ENCODE measurements around the gene KIR2DL1.
A peak's percentile ranks its signal among the peaks of the same experiment; 100 is the strongest.
"Not testable (repeated sequence)": the region's sequence is repeated elsewhere in the genome, so short reads cannot be mapped to it uniquely, and the experiment has no call there.

Gene KIR2DL1

GRCh38 chr19:54775095-54775815, 5.7 kb downstream of the KIR2DL1 start:
- H3K4me1 ChIP-seq (ENCODE audit: control insufficient read depth, insufficient read depth, low read length); H3K36me3 ChIP-seq (ENCODE audit: control insufficient read depth, insufficient read depth, low read length, severe bottlenecking); DNase-seq (ENCODE audit: low read depth); H3K9ac ChIP-seq (ENCODE audit: low read length); H3K27me3 ChIP-seq (replicated peaks; ENCODE audit: control insufficient read depth, insufficient read depth, low read length); H3K9me3 ChIP-seq (ENCODE audit: control insufficient read depth, low read length); H3K4me3 ChIP-seq (ENCODE audit: low read length): not testable (repeated sequence)

- not testable (repeated sequence) for H3K4me1 ChIP-seq (ENCODE audit: control insufficient read depth, insufficient read depth, low read length); H3K27me3 ChIP-seq (replicated peaks; ENCODE audit: control insufficient read depth, insufficient read depth, low read length); H3K9me3 ChIP-seq (ENCODE audit: control insufficient read depth, low read length); H3K9ac ChIP-seq (ENCODE audit: low read length); H3K36me3 ChIP-seq (ENCODE audit: control insufficient read depth, insufficient read depth, low read length, severe bottlenecking); H3K4me3 ChIP-seq (ENCODE audit: low read length); DNase-seq (ENCODE audit: low read depth)
Observed at GRCh38 chr19:54775830-54776229, 6.2 kb downstream of the KIR2DL1 start.

DNA sequence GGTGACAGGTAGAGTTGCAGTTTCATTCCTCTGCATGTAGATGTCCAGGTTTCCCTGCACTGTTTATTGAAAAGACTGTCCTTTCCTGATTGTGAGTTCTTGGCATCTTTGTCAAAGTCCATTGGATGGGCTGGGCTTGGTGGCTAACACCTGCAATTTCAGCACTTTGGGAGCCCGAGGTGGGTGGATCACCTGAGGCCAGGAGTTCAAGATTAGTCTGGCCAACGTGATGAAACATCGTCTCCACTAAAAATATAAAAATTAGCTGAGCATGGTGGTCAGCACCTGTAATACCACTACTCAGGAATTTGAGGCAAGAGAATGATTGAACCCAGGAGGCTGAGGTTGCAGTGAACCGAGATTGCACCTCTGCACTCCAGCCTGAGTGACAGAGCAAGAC, 8.3 kb downstream of the KIR2DL1 start:
- not testable (repeated sequence) for H3K4me1 ChIP-seq (ENCODE audit: control insufficient read depth, insufficient read depth, low read length); DNase-seq (ENCODE audit: low read depth); H3K4me3 ChIP-seq (ENCODE audit: low read length); H3K9ac ChIP-seq (ENCODE audit: low read length); H3K36me3 ChIP-seq (ENCODE audit: control insufficient read depth, insufficient read depth, low read length, severe bottlenecking); H3K27me3 ChIP-seq (replicated peaks; ENCODE audit: control insufficient read depth, insufficient read depth, low read length); H3K9me3 ChIP-seq (ENCODE audit: control insufficient read depth, low read length)

GRCh38 chr19:54778896-54779295, 9.3 kb downstream of the KIR2DL1 start:
- not testable (repeated sequence) for H3K4me3 ChIP-seq (ENCODE audit: low read length); DNase-seq (ENCODE audit: low read depth); H3K4me1 ChIP-seq (ENCODE audit: control insufficient read depth, insufficient read depth, low read length); H3K9ac ChIP-seq (ENCODE audit: low read length); H3K36me3 ChIP-seq (ENCODE audit: control insufficient read depth, insufficient read depth, low read length, severe bottlenecking); H3K27me3 ChIP-seq (replicated peaks; ENCODE audit: control insufficient read depth, insufficient read depth, low read length); H3K9me3 ChIP-seq (ENCODE audit: control insufficient read depth, low read length)

DNA sequence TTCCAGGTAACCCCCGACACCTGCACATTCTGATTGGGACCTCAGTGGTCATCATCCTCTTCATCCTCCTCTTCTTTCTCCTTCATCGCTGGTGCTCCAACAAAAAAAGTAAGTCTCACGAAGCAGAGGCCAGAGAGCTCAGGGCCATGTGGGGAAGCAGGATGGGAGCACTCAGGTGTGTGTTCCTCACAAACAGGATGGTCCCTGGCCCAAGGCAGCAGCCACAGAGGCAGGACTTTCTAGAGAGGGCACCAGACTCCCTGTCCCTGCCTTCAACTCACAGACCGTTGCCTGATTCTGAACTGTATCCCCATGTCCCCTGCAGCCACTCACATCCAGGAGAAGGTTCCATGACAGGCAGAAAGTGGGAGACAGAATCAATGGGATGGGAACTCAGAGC, 13.3 kb downstream of the KIR2DL1 start:
- not testable (repeated sequence) for DNase-seq (ENCODE audit: low read depth); H3K4me1 ChIP-seq (ENCODE audit: control insufficient read depth, insufficient read depth, low read length)

GRCh38 chr19:54786091-54786723, 16.6 kb downstream of the KIR2DL1 start:
- H3K4me3 ChIP-seq (ENCODE audit: low read length); H3K4me1 ChIP-seq (ENCODE audit: control insufficient read depth, insufficient read depth, low read length); H3K9ac ChIP-seq (ENCODE audit: low read length); DNase-seq (ENCODE audit: low read depth); H3K36me3 ChIP-seq (ENCODE audit: control insufficient read depth, insufficient read depth, low read length, severe bottlenecking); H3K27me3 ChIP-seq (replicated peaks; ENCODE audit: control insufficient read depth, insufficient read depth, low read length); H3K9me3 ChIP-seq (ENCODE audit: control insufficient read depth, low read length): not testable (repeated sequence)

More for the DNA sequence above, 13.3 kb downstream of the KIR2DL1 start:
- not testable (repeated sequence) for H3K36me3 ChIP-seq (ENCODE audit: control insufficient read depth, insufficient read depth, low read length, severe bottlenecking); H3K9me3 ChIP-seq (ENCODE audit: control insufficient read depth, low read length); H3K9ac ChIP-seq (ENCODE audit: low read length); H3K27me3 ChIP-seq (replicated peaks; ENCODE audit: control insufficient read depth, insufficient read depth, low read length); H3K4me3 ChIP-seq (ENCODE audit: low read length)

GRCh38 chr19:54788154-54788553, 18.6 kb downstream of the KIR2DL1 start:
- not testable (repeated sequence) for H3K36me3 ChIP-seq (ENCODE audit: control insufficient read depth, insufficient read depth, low read length, severe bottlenecking); H3K9ac ChIP-seq (ENCODE audit: low read length); H3K9me3 ChIP-seq (ENCODE audit: control insufficient read depth, low read length); H3K4me3 ChIP-seq (ENCODE audit: low read length); DNase-seq (ENCODE audit: low read depth); H3K27me3 ChIP-seq (replicated peaks; ENCODE audit: control insufficient read depth, insufficient read depth, low read length); H3K4me1 ChIP-seq (ENCODE audit: control insufficient read depth, insufficient read depth, low read length)

- Histone ChIP-seq H3K27me3 (replicated peaks; ENCODE audit: control insufficient read depth, insufficient read depth, low read length) (no peaks in the 10 kb centered on the region), H3K9ac (ENCODE audit: low read length) (no peak overlapping the region), H3K4me3 (ENCODE audit: low read length) (no peak overlapping the region), H3K36me3 (ENCODE audit: control insufficient read depth, insufficient read depth, low read length, severe bottlenecking) (no peaks in the 10 kb centered on the region), H3K4me1 (ENCODE audit: control insufficient read depth, insufficient read depth, low read length) (no peaks in the 10 kb centered on the region), H3K9me3 (ENCODE audit: control insufficient read depth, low read length) (no peaks in the 10 kb centered on the region)
- no peak for DNase-seq (ENCODE audit: low read depth)
Observed at GRCh38 chr19:54790711-54791110, 21.1 kb downstream of the KIR2DL1 start.

GRCh38 chr19:54791476-54791875, 21.9 kb downstream of the KIR2DL1 start:
- Histone ChIP-seq H3K4me1 (ENCODE audit: control insufficient read depth, insufficient read depth, low read length) (no peaks in the 10 kb centered on the region), H3K27me3 (replicated peaks; ENCODE audit: control insufficient read depth, insufficient read depth, low read length) (no peaks in the 10 kb centered on the region), H3K4me3 (ENCODE audit: low read length) (no peak overlapping the region), H3K36me3 (ENCODE audit: control insufficient read depth, insufficient read depth, low read length, severe bottlenecking) (no peaks in the 10 kb centered on the region), H3K9ac (ENCODE audit: low read length) (no peak overlapping the region), H3K9me3 (ENCODE audit: control insufficient read depth, low read length) (no peaks in the 10 kb centered on the region)
- no peak for DNase-seq (ENCODE audit: low read depth)

- DNase-seq (ENCODE audit: low read depth): no peak
- Histone ChIP-seq H3K4me1 (ENCODE audit: control insufficient read depth, insufficient read depth, low read length) (no peaks in the 10 kb centered on the region), H3K4me3 (ENCODE audit: low read length) (peak overlapping the region; percentile 67), H3K9ac (ENCODE audit: low read length) (no peak overlapping the region), H3K9me3 (ENCODE audit: control insufficient read depth, low read length) (no peaks in the 10 kb centered on the region), H3K36me3 (ENCODE audit: control insufficient read depth, insufficient read depth, low read length, severe bottlenecking) (no peaks in the 10 kb centered on the region), H3K27me3 (replicated peaks; ENCODE audit: control insufficient read depth, insufficient read depth, low read length) (no peaks in the 10 kb centered on the region)
Observed at GRCh38 chr19:54792814-54793213, 23.2 kb downstream of the KIR2DL1 start.

- no peak for DNase-seq (ENCODE audit: low read depth)
- Histone ChIP-seq H3K9me3 (ENCODE audit: control insufficient read depth, low read length) (peaks cover 5% of the 10 kb centered on the region), H3K36me3 (ENCODE audit: control insufficient read depth, insufficient read depth, low read length, severe bottlenecking) (no peaks in the 10 kb centered on the region), H3K9ac (ENCODE audit: low read length) (no peak overlapping the region), H3K27me3 (replicated peaks; ENCODE audit: control insufficient read depth, insufficient read depth, low read length) (no peaks in the 10 kb centered on the region), H3K4me1 (ENCODE audit: control insufficient read depth, insufficient read depth, low read length) (no peaks in the 10 kb centered on the region), H3K4me3 (ENCODE audit: low read length) (no peak overlapping the region)
Observed at GRCh38 chr19:54795758-54796157, 26.2 kb downstream of the KIR2DL1 start.

- Histone ChIP-seq H3K4me1 (ENCODE audit: control insufficient read depth, insufficient read depth, low read length) (no peaks in the 10 kb centered on the region), H3K36me3 (ENCODE audit: control insufficient read depth, insufficient read depth, low read length, severe bottlenecking) (no peaks in the 10 kb centered on the region), H3K9me3 (ENCODE audit: control insufficient read depth, low read length) (peaks cover 5% of the 10 kb centered on the region), H3K9ac (ENCODE audit: low read length) (no peak within 1 kb of the TSS), H3K27me3 (replicated peaks; ENCODE audit: control insufficient read depth, insufficient read depth, low read length) (no peaks in the 10 kb centered on the region), H3K4me3 (ENCODE audit: low read length) (no peak within 1 kb of the TSS)
- no peak for DNase-seq (ENCODE audit: low read depth)
Observed at GRCh38 chr19:54803410-54803809, 33.8 kb downstream of the KIR2DL1 start, which contains the start of gene KIR2DL4. TSS of gene KIR2DL4 (plus strand) at chr19:54803610. CDS start at chr19:54803652, 42 bp downstream.

Data from adipocyte (in vitro differentiated cells).